NCI-H2196 (cell line): ENCODE results near the gene PTPN14.
"Not testable (repeated sequence)": the region's sequence is repeated elsewhere in the genome, so short reads cannot be mapped to it uniquely, and the experiment has no call there.

Experiments
- DNase-seq: peaks from one replicate; lab custom pipeline; 2025; ENCODE audit not compliant: unreplicated experiment; lab: John Stamatoyannopoulos, UW

Gene PTPN14

GRCh38 chr1:214542275-214543199 lies 8.9 kb downstream of the PTPN14 start:
- DNase-seq: no peak

GRCh38 chr1:214541693-214542092 lies 9.7 kb downstream of the PTPN14 start:
- DNase-seq: no peak

- no peak for DNase-seq
Observed at GRCh38 chr1:214541206-214541605, 10.2 kb downstream of the PTPN14 start.

GRCh38 chr1:214540324-214540723 lies 11.1 kb downstream of the PTPN14 start:
- no peak for DNase-seq

GRCh38 chr1:214538496-214538895 lies 12.9 kb downstream of the PTPN14 start:
- DNase-seq: no peak

GRCh38 chr1:214537872-214538473 lies 13.4 kb downstream of the PTPN14 start:
- DNase-seq: no peak

GRCh38 chr1:214537219-214537618 lies 14.2 kb downstream of the PTPN14 start:
- DNase-seq: no peak

GRCh38 chr1:214532070-214532469 lies 19.3 kb downstream of the PTPN14 start:
- no peak for DNase-seq

- no peak for DNase-seq
Observed at GRCh38 chr1:214525535-214526019, 25.8 kb downstream of the PTPN14 start.

- DNase-seq: no peak
Observed at GRCh38 chr1:214524824-214525223, 26.6 kb downstream of the PTPN14 start.

- DNase-seq: no peak
Observed at GRCh38 chr1:214523124-214523824, 28.1 kb downstream of the PTPN14 start.

- not testable (repeated sequence) for DNase-seq
Observed at GRCh38 chr1:214521458-214521857, 29.9 kb downstream of the PTPN14 start.

GRCh38 chr1:214520544-214521165 lies 30.7 kb downstream of the PTPN14 start:
- DNase-seq: no peak

- no peak for DNase-seq
Observed at GRCh38 chr1:214518361-214518760, 33.0 kb downstream of the PTPN14 start.

- no peak for DNase-seq
Observed at GRCh38 chr1:214516434-214517326, 34.7 kb downstream of the PTPN14 start.

GRCh38 chr1:214515544-214516433 lies 35.6 kb downstream of the PTPN14 start:
- DNase-seq: no peak

- DNase-seq: no peak
Observed at GRCh38 chr1:214514819-214515383, 36.5 kb downstream of the PTPN14 start.

GRCh38 chr1:214514032-214514818 lies 37.2 kb downstream of the PTPN14 start:
- no peak for DNase-seq
